T47D (cell line): Measurements from ENCODE around the gene MLLT10.
"Not testable (repeated sequence)": the region's sequence is repeated elsewhere in the genome, so short reads cannot be mapped to it uniquely, and the experiment has no call there.

Experiments
- DNase-seq, 2 experiments: peaks; one replicate each; pipeline versions ENCODE4 v3.0.0 to v3.0.0-alpha.2; 2011 to 2012; ENCODE audit warnings: low read depth in 1 of 2, low spot score in 1 of 2
- JUND ChIP-seq: IDR thresholded peaks from 2 replicates; pipeline ENCODE4 v1.6.1; 2012; ENCODE audit warnings: low read depth
- in situ Hi-C: cut with HindIII; loops from 2 replicates; pipeline ENCODE4 v1.10.0; 2016; ENCODE audit warnings: low sequenced_read_pairs, low pct_unique_long_range_greater_than_20kb

MLLT10 gene

DNA sequence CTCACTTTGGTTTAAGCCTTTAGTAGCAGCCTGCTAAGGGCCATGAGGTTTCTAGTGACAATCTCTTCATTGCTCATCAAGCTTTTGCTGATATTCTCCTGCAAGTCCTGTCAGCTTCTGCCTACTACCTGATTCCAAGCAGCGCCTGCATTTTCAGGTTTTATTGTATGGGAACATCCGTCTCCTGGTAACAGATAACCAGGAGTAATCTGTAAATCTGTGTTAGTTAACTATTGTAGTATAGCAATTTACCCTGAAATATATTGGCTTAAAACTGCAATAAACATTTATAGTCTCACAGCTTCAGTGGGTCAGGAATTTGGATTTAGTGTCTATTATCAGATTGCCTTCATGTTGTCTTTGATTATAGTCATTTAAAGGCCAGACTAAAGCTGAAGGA lies 94.0 kb downstream of the MLLT10 start:
- in situ Hi-C loops, result no loop called here
- DNase-seq, result no peak
- TF ChIP-seq JUND, result no peak

GRCh38 chr10:21628645-21629044 lies 94.6 kb downstream of the MLLT10 start:
- in situ Hi-C loops, DNase-seq: not testable (repeated sequence)

DNA sequence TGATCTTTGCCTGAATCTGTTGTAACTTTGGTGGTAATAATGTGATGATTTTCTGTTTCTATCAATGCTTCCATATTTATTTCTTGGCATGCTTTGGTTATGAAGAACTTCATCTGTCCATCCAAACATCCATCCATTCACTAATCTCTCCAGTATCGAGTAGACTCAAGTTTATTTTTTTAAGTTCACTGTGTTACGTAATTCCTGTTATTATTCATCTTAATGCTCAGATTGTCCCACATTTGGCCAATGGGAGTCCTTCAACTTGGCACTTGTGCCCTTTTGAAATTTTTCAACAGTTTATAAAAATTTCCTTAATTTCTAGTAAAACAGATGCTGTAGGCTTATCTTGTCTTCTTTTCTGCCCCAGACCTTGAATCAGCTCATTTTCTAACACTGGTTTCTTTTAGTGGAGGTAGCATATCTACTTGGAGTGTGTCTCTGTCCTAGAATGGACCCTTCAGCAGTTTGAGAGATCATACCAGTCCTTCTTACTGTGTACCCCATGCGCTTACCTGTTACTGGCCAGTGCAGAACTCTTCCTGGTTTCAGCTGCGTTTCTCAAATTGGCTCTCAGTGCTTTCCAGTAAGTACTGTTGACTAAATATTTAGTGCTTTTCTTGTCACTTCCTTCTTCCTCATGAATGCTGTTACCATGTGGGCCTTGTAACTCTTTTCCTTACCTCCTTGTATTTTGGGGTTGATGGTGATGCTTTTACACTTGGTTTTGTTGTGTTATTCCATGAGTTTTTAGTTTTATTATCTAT lies 100.8 kb downstream of the MLLT10 start:
- TF ChIP-seq JUND, result no peak
- peak in 1 of 2 experiments; percentile 15 for DNase-seq
- in situ Hi-C loops, result no loop called here

DNA sequence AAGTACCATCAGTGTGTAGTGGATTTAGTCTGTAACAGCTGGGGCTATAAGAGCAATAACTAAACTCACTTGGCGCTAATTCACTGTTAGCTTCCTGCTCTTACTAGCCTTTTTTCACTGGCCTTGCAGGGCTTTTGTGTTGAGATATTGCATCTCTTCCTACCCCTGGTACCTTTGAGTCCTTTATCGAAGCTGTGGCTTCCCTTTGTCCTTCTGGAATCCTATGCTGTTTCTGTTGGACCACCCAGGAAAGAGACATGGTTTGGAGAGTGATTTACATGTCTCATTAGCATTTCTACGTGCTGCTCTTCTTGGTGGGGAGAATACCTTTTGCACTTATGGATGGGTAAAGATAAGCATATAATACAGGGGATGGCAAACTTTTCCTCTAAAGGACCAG lies 103.8 kb downstream of the MLLT10 start:
- TF ChIP-seq JUND, result no peak
- in situ Hi-C loops, result no loop called here
- no peak for DNase-seq

- in situ Hi-C loops, result no loop called here
- DNase-seq, result no peak
Observed at GRCh38 chr10:21638681-21639080, 104.6 kb downstream of the MLLT10 start.

DNA sequence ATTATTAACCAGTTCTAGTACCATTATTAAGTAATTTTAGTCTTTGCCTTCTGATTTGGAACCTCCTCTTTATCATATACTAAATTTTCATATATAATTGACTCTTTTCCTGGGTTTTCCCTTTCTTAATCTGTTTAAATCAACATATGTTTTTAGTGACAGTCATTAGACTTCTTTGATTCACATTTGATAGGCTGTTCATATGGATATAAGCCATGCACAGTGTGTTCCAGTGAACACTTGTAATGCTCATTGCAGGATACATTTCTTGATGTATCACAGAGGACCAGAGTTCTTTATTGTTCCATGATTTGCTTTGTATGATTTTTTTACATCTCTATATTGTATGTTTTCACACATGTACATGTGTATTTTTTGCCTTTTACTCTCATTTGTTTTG lies 114.0 kb downstream of the MLLT10 start:
- in situ Hi-C loops, result no loop called here
- no peak for DNase-seq

More at GRCh38 chr10:21638681-21639080, 104.6 kb downstream of the MLLT10 start:
- TF ChIP-seq JUND, result no peak

DNA sequence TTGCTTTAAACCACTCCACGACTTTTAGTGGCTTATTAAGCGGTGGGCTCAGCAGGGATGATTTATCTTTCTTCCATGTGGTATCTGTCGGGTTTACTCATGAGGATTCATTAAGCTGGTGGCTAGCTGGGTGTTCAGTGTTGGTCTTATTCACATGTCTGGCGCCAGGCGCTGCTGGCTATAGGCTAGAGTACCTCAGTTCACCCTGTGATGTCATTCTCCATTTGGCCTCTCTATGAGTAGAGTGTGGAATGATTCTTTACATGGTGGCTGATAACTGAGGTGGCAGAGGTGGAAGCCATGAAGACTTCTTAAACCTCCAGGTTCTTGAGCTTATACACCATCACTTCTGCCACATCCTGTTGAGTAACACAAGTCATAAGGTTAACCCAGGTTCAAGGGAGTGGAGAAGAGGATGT lies 115.4 kb downstream of the MLLT10 start:
- in situ Hi-C loops, result no loop called here
- TF ChIP-seq JUND, result no peak
- DNase-seq, result no peak

More for the DNA sequence above, 114.0 kb downstream of the MLLT10 start:
- TF ChIP-seq JUND, result no peak

DNA sequence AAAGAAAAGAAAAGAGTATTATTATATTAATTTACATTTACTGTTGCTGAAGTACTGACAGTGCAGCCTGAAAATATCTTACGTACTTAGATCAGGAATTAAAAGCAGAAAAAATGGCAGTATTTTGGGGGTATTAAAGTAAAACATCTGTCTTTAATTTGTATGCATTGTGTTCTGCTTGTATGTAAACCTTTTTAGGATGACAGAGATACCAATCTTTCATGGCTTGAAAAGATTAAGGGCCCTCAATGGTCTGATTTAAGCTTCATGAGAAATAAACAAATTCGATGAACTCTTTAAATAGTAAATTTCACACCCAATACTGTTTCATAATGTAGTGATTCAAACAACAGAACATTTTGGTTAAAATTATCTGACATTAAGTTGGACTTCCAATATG lies 116.3 kb downstream of the MLLT10 start:
- in situ Hi-C loops, result no loop called here
- DNase-seq, result no peak
- TF ChIP-seq JUND, result no peak

GRCh38 chr10:21655236-21655635 lies 121.2 kb downstream of the MLLT10 start:
- no peak for DNase-seq
- in situ Hi-C loops, result no loop called here
- TF ChIP-seq JUND, result no peak

DNA sequence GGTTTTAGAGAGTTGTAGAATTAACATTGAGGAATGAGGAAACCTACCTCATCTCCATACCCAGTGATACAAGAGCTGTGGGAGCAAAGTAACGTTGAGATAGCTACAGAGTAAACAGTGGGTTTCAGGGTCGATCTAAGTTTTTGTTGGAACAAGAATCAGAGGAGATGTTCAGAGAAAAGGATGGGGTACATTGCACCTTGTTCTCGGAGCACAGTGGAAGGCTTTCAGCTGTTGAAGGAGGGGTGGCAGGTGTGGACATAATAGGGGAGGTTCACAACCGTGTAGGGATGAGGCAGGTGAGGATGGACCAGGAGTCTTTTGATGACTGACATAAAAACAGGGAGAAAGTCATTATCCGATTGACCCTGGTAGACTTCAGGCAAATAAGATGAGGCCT lies 121.7 kb downstream of the MLLT10 start:
- DNase-seq, result no peak
- in situ Hi-C loops, result no loop called here
- TF ChIP-seq JUND, result no peak

DNA sequence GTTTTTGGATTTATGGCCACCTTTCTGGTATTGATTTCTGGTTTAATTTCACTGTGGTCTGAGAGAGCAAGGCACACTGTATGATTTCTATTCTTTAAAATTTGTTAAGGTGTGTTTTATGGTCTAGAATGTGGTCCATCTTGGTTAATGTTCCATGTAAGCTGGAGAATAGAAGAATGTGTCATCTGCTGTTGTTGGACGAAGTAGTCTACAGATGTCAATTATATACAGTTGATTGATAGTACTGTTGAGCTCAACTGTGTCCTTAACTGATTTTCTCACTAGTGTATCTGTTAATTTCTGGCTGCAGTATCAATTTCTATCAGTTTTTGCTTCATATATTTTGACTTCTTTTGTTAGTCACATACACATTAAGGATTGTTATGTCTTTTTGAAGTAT lies 127.1 kb downstream of the MLLT10 start:
- no peak for TF ChIP-seq JUND
- no peak for DNase-seq
- in situ Hi-C loops, result no loop called here

DNA sequence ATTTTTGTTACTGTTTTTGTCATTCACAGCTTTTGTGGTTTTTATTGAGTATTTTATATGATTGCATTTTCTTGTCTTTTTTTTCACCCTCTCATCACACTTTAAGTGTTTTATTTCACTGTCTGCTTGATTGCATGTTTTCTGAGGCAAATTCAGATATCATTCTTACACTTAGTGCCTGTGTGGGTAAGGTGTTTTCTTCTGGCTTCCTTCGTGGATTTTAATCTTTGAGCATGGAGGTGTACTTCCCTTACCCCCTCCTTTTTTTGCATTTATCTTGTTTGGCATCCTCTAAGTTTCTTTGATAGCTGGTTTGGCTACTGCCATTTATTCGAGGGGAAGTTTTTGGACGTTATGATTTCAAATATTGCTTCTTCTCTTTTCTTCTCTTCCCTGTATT lies 127.9 kb downstream of the MLLT10 start:
- in situ Hi-C loops, result no loop called here
- no peak for DNase-seq
- no peak for TF ChIP-seq JUND

GRCh38 chr10:21662635-21663034 lies 128.6 kb downstream of the MLLT10 start:
- in situ Hi-C loops, result no loop called here
- TF ChIP-seq JUND, result no peak
- no peak for DNase-seq

GRCh38 chr10:21668831-21669230 lies 134.8 kb downstream of the MLLT10 start:
- TF ChIP-seq JUND, result no peak
- no peak for DNase-seq
- in situ Hi-C loops, result no loop called here

- in situ Hi-C loops, result no loop called here
- no peak for TF ChIP-seq JUND
- no peak for DNase-seq
Observed at GRCh38 chr10:21670391-21670790, 136.4 kb downstream of the MLLT10 start.
